Skin epidermis (tissue), 12 donors: Measurements from ENCODE around the gene NANOS3.
"Not testable (repeated sequence)": the region's sequence is repeated elsewhere in the genome, so short reads cannot be mapped to it uniquely, and the experiment has no call there.

ENCODE experiments used
- H3K27ac ChIP-seq, 21 experiments: fragments of 200-600 bp; sonication (generic) in 11 of 21; one replicate each; pipeline ENCODE4 v1.5.0; 2020; ENCODE audit warnings: mild to moderate bottlenecking in 3 of 21, inconsistent platforms in 2 of 21, moderate library complexity in 2 of 21
- H3K4me3 ChIP-seq, 7 experiments: fragments of 200-600 bp; sonication (generic) in 2 of 7; one replicate each; pipeline ENCODE4 v1.5.0; 2020; ENCODE audit warnings: inconsistent platforms in 2 of 7, mild to moderate bottlenecking in 2 of 7, moderate library complexity in 1 of 7

NANOS3 gene

DNA sequence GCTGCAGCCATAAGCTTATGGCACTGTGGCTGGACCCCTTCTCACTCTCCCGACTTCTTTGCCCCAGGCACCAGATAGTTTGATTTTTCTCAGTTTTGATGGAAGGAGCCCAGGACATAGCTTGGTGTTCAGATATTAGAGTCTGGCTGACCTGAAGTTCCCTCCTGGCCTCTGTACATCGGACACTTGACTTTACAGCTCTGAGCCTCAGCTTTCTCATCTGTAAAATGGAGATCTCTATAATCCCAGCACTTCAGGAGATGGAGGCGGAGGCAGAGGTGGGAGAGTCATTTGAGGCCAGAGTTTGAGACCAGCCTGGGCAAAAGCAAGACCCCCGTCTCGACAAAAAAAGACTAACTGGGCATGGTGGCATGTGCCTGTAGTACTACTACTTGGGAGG is 30.0 kb downstream of the NANOS3 start:
- peak overlapping the region; percentile 59 to 98 (median 84) for H3K4me3 ChIP-seq
- peak overlapping the region in 12 of 21 experiments; percentile 81 to 95 (median 94) for H3K27ac ChIP-seq

DNA sequence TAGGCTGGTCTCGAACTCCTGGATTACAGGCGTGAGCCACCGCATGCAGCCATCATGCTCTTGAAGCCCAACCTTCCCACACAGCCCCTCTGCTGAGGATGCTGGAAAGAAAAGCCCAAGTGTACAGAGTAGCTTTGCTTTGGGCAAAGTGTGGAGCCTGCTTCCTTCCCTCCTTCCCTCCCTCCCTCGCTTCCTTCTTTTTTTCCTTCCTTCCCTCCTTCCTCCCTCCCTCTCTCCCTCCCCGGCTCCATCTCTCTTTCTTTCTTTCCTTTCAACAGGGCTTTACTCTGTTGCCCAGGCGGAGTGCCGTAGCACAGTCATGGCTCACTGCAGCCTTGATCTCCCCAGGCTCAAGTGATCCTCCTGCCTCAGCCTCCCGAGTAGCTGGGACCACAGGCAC is 31.7 kb downstream of the NANOS3 start:
- Histone ChIP-seq H3K4me3 (no peak overlapping the region), H3K27ac (no peak overlapping the region)

DNA sequence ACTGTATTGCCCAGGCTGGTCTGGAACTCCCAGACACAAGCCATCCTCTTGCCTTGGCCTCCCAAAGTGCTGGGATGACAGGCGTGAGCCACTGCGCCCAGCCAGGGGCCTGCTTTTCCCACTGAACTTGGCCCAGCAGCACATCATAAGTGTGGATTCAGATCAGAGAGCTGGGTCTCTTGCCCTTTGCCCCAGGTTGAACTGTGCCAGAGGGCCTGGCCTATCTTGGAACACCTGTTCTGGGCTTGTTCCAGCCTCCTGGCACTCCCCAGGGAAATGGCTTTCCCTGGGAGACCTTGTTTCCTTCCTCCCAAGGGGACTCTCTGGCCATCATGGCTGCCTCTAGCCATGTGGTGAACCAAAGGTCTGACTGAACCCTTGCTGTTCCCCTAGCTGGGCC is 32.5 kb downstream of the NANOS3 start:
- no peak overlapping the region for H3K4me3 ChIP-seq
- no peak overlapping the region for H3K27ac ChIP-seq

DNA sequence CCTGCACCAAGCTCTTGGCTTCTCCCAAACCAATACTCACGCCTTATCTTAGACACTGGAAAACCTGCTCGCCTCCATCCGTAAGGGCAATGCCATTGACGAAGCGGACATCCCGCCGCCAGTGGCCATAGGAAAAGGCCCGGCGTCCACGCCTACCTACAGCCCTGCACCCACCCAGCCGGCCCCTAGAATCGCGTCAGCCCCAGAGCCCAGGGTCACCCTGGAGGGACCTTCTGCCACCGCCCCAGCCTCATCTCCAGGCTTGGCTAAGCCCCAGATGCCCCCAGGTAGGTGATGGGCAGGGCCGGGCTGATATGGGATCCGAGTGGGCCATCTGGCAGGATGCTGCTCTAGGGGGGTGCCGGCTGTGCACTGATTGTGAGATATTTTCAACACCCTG is 36.4 kb downstream of the NANOS3 start:
- Histone ChIP-seq H3K27ac (no peak overlapping the region), H3K4me3 (no peak overlapping the region)

DNA sequence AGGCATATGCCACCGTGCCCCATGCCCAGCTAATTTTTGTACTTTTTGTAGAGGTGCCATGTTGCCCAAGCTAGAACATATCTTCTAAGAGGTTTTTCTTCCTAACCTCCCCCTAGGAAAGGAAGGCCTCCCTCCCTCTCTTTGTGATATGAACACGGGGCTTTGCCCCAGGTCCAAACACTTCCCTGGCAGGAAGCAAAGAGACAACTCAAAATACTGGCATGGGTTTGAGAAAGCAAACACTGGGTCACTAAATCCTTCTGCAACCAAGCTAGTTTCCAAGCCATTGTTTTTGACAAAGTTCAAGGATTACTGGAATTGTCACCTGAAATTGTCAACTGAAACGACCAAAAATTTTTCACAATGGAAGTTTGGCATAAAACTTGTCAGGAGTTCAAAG is 37.8 kb downstream of the NANOS3 start:
- Histone ChIP-seq H3K27ac (no peak overlapping the region), H3K4me3 (no peak overlapping the region)

DNA sequence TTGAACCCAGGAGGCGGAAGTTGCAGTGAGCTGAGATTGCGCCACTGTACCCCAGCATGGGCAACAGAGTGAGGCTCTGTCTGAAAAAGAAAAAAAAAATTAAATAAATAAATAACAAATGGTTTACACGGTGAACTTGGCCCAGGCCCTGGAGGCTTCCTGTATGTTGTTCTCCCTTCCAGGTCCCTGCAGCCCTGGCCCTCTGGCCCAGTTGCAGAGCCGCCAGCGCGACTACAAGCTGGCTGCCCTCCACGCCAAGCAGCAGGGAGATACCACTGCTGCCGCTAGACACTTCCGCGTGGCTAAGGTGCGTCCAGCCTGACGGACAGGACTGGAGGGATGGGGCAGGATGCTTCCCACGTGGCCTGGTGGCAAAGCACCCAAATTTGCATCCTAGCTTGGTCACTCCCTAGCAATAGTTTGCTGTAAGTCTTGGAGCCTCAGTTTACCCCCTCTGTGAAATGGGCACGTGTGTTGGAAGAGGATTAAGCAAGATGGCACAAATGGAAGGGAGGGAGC is 41.0 kb downstream of the NANOS3 start:
- H3K4me3 ChIP-seq: no peak overlapping the region
- peak overlapping the region in 1 of 21 experiments; percentile 1 for H3K27ac ChIP-seq

DNA sequence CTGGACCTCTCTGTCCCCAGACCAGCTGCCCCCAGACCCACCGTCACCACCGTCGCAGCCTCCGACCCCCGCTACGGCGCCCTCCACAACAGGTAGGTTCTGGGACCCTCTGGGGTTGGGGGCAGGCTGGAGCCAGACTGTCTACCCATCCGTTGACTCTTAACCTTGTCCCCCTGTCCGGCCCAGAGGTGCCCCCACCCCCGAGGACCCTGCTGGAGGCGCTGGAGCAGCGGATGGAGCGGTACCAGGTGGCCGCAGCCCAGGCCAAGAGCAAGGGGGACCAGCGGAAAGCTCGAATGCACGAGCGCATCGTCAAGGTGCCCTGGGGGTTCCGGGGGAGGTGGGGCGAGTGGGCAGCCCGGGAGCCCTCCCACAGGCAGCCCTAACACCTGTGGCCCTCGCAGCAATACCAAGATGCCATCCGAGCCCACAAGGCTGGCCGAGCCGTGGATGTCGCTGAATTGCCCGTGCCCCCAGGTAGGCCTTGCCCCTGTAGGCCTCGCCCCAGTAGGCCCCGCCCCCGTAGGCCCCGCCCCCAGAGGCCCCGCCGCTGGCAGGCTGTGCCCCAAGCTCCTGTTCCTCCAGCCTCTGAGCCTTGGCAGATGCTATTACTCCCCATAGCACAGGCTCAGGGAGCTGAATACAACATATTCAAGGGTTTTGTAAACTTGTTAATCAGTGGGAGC is 41.9 kb downstream of the NANOS3 start:
- peak overlapping the region in 1 of 21 experiments; percentile 1 for H3K27ac ChIP-seq

DNA sequence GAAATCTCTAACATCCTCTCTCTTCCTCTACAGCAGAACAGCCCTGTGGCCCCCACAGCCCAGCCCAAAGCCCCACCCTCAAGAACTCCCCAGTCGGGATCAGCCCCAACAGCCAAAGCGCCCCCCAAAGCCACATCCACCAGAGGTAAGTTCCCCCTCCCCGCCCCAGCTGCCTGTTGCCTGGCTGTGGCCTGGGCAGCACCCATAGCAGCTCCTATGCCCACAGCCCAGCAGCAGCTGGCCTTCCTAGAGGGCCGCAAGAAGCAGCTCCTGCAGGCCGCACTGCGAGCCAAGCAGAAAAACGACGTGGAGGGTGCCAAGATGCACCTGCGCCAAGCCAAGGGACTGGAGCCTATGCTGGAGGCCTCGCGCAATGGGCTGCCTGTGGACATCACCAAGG is 43.6 kb downstream of the NANOS3 start:
- Histone ChIP-seq H3K27ac (no peak overlapping the region), H3K4me3 (no peak overlapping the region)

More for the DNA sequence above, 41.9 kb downstream of the NANOS3 start:
- H3K4me3 ChIP-seq: no peak overlapping the region

DNA sequence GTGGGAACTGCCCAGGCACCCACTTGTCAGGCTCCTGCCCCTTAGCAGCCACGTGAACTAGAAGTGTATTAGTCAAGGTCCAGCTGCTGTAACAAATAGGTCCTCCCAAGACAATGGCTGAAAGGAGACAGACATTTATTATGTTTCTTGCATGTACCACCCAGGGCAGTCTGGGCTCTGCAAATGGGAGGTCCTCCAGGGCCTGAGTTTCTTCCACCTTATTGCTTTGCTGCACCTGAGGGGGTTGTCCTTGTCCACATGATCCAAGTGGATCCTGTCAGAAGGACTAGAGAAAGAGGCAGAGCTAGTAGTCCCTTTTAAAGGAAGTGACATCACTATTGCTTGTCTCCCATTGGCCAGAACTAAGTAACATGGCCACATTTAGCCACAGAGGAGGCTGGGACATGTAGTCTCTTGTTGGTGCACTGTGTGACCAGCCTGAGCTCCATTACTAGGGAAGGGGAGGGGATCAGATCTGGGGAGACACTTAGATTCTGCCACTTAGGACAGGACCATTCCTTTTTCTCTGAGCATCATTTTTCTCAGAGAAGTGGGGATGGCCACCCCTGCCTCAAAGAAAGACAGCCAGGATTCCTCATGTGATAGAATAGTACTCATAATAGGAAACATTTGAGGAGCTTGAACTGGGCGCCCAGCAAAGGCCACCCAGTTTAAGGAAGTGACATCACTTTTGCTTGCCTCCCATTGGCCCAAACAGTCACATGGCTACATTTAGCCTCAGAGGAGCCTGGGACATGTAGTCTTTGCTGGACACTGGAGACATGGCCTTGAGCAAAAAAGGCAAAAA is 44.2 kb downstream of the NANOS3 start:
- H3K27ac ChIP-seq: no peak overlapping the region
- H3K4me3 ChIP-seq: no peak overlapping the region

DNA sequence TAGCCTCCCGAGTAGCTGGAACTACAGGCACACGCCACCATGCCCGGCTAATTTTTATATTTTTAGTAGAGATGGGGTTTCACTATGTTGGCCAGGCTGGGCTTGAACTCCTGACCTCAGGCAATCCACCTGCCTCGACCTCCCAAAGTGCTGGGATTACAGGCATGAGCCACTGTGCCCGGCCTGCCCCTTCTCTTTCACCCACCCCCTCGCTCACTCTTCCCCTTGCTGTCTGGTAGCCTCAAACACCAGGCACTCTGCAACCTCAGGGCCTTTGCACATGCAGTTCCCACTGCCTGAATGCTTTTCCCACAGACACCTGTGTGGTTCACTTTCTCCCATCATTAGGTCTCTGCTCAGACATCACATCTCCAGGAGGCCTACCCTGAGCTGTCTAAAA is 45.2 kb downstream of the NANOS3 start:
- not testable (repeated sequence) for H3K4me3 ChIP-seq, H3K27ac ChIP-seq

DNA sequence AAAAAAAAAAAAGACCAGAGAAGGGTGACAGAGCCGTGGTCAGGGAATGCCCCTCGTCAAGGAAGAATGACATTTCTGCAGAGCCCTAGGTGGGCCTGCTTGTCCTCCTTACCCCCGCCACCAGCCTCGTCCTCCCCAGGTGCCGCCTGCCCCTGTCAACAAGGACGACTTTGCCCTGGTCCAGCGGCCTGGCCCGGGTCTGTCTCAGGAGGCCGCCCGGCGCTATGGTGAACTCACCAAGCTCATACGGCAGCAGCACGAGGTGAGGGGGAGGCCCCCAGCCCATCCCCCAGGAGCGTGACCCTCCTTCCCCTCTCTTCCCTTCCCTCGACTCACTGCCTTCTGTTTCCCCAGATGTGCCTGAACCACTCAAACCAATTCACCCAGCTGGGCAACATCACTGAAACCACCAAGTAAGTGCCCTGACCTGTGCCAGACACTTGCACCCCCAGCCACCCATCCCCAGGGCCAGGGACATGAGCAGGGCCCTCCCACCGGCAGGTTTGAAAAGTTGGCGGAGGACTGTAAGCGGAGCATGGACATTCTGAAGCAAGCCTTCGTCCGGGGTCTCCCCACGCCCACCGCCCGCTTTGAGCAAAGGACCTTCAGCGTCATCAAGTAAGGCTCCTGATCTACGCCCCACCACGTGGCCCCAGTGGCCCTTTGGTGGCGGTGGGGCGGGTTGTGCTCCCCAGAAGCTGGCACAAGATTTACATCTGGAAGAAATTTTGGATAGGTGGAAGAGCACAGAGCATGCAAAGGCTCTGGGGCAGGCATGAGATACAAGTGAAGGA is 46.5 kb downstream of the NANOS3 start:
- Histone ChIP-seq H3K27ac (no peak overlapping the region), H3K4me3 (no peak overlapping the region)

DNA sequence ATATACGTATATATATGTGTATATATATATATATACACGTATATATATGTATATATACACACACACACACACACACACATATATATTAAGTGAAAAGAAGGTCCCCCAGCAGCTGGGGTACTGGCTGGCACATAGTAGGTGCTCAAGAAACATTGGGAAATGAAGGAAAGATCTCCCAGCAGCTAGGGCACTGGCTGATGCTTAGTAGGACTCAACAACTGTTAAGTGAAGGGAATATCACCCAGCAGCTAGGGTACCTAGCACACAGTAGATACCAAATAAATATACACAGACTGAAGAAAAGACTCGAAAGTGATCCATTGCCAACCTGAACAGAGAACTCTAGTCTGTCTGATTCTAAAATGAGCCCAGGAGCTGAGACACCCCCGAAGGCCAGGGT is 49.1 kb downstream of the NANOS3 start:
- H3K27ac ChIP-seq: no peak overlapping the region

DNA sequence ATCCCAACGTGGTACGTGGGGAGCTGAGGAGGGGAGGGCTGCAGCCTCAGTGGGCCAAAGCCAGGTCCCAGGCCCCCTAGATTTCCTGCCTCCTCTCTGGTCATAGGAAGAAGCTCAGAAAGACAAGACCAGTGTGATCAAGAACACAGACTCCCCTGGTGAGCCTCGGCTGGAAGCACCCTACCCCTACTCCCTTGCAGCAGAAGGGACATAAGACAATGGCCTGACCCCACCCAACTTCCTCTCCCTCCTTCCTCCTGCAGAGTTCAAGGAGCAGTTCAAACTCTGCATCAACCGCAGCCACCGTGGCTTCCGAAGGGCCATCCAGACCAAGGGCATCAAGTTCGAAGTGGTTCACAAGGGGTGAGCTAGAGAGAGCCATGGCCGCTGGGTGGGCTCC is 49.8 kb downstream of the NANOS3 start:
- H3K27ac ChIP-seq: no peak overlapping the region

More for the DNA sequence above, 49.1 kb downstream of the NANOS3 start:
- H3K4me3 ChIP-seq: no peak overlapping the region

DNA sequence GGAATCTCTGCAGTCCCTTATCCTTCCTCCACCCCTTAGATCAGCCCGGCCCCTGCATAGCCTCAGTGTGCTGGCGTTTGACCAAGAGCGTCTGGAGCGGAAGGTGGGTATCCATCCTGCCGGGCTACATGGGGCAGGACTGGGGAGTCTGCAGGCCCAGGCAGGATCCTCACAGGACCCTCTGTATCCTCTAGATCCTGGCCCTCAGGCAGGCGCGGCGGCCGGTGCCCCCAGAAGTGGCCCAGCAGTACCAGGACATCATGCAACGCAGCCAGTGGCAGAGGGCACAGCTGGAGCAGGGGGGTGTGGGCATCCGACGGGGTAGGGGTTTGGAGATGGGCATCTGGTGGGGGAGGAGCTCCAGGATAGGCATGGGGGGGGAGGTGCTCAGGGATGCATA is 52.4 kb downstream of the NANOS3 start:
- no peak overlapping the region for H3K4me3 ChIP-seq
- H3K27ac ChIP-seq: no peak overlapping the region

More for the DNA sequence above, 49.8 kb downstream of the NANOS3 start:
- no peak overlapping the region for H3K4me3 ChIP-seq

DNA sequence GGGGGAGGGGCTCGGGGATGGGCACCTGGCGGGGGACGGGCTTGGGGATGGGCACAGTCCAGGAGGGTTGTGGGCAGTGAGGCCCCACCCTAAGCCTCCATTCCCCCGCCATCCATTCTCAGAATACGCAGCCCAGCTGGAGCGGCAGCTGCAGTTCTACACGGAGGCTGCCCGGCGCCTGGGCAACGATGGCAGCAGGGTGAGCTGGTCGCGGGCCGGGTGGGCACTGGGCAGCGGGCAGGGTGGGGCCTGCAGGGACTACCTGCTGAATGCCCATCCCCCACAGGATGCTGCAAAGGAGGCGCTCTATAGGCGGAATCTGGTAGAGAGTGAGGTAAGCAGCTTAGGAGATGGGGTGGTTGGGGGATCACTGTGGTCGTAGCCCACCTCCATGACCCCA is 53.0 kb downstream of the NANOS3 start:
- no peak overlapping the region for H3K4me3 ChIP-seq
- no peak overlapping the region for H3K27ac ChIP-seq
